IMR-90 (cell line): ENCODE data around the gene SMLR1. TPM values are rescaled to one million over a fixed set of nuclear protein-coding genes. Genes with fewer than 3 reads are reported as not detected.

ENCODE experiments used
- ATAC-seq: fragments of 200-7000 bp; cut with Tn5 transposase; 2 replicates; pipeline ENCODE4 v1.9.1; 2020; ENCODE audit warnings: low read depth, mild to moderate bottlenecking, moderate library complexity
- BruUV-seq: library from RNA; stranded (reverse); fragments of 400-500 nt; replicated peaks from 2 replicates; lab custom pipeline; 2021; lab: Mats Ljungman, UMichigan
- CTCF ChIA-PET: fragments of 300-600 bp; formaldehyde crosslinking; extraction: SDS; loops from one replicate; lab custom pipeline; 2021; ENCODE audit warnings: antibody characterized with exemption; lab: Yijun Ruan, JAX
- POLR2A ChIA-PET: fragments of 300-600 bp; sonication (Branson Sonifier 250); formaldehyde crosslinking; loops from one replicate; lab custom pipeline; 2022; ENCODE audit warnings: antibody characterized with exemption; ENCODE audit not compliant: unreplicated experiment; lab: Charles Lee
- DNase-seq: peaks from one replicate; pipeline ENCODE4 v3.0.0; 2013
- H2AFZ ChIP-seq: replicated peaks from 2 replicates; pipeline ENCODE3; 2013; ENCODE audit warnings: low read length, mild to moderate bottlenecking; ENCODE audit not compliant: poor library complexity
- H2AK5ac ChIP-seq: 2 replicates; pipeline ENCODE4 v1.6.1; 2013; ENCODE audit warnings: low read depth, low read length, inconsistent platforms
- H2AK9ac ChIP-seq: replicated peaks from 2 replicates; pipeline ENCODE3; 2013; ENCODE audit warnings: mild to moderate bottlenecking, low read depth, low read length, moderate library complexity; ENCODE audit not compliant: poor library complexity
- H2BK120ac ChIP-seq: 2 replicates; pipeline ENCODE4 v1.6.1; 2013; ENCODE audit warnings: low read depth, low read length, inconsistent platforms
- H2BK15ac ChIP-seq: 3 replicates; pipeline ENCODE4 v1.6.1; 2013; ENCODE audit warnings: low read depth, low read length, inconsistent platforms
- H2BK20ac ChIP-seq: 2 replicates; pipeline ENCODE4 v1.6.1; 2013; ENCODE audit warnings: low read depth, mild to moderate bottlenecking, inconsistent platforms, low read length, moderate library complexity
- H2BK5ac ChIP-seq: 2 replicates; pipeline ENCODE4 v1.6.1; 2013; ENCODE audit warnings: mild to moderate bottlenecking, low read depth, low read length, inconsistent platforms; ENCODE audit not compliant: poor library complexity, severe bottlenecking
- H3K14ac ChIP-seq: replicated peaks from 2 replicates; pipeline ENCODE4 v1.6.1; 2013; ENCODE audit warnings: low read depth, low read length, inconsistent platforms
- H3K18ac ChIP-seq: 2 replicates; pipeline ENCODE4 v1.6.1; 2013; ENCODE audit warnings: low read depth, low read length, control low read depth
- H3K23ac ChIP-seq: 2 replicates; pipeline ENCODE4 v1.6.1; 2013; ENCODE audit warnings: low read depth, low read length, inconsistent platforms
- H3K27ac ChIP-seq: 2 replicates; pipeline ENCODE4 v1.5.1; 2013; ENCODE audit warnings: mild to moderate bottlenecking, control low read depth, low read length; ENCODE audit not compliant: insufficient read depth
- H3K27me3 ChIP-seq: 2 replicates; pipeline ENCODE4 v1.6.1; 2013; ENCODE audit warnings: low read length; ENCODE audit not compliant: control insufficient read depth, insufficient read depth
- H3K36me3 ChIP-seq: 2 replicates; pipeline ENCODE4 v1.6.1; 2013; ENCODE audit warnings: low read length, mixed read lengths; ENCODE audit not compliant: control insufficient read depth, insufficient read depth
- H3K4ac ChIP-seq: 2 replicates; pipeline ENCODE4 v1.6.1; 2013; ENCODE audit warnings: low read depth, low read length, inconsistent platforms
- H3K4me1 ChIP-seq: 2 replicates; pipeline ENCODE4 v1.6.1; 2013; ENCODE audit warnings: low read length, mixed read lengths; ENCODE audit not compliant: control insufficient read depth, insufficient read depth
- H3K4me2 ChIP-seq: 2 replicates; pipeline ENCODE4 v1.6.1; 2013; ENCODE audit warnings: low read depth, mild to moderate bottlenecking, control low read depth, low read length, moderate library complexity
- H3K4me3 ChIP-seq: 2 replicates; pipeline ENCODE4 v1.5.1; 2013; ENCODE audit warnings: low read depth, mild to moderate bottlenecking, control low read depth, low read length, moderate library complexity; ENCODE audit not compliant: insufficient read depth
- H3K56ac ChIP-seq: 2 replicates; pipeline ENCODE4 v1.6.1; 2013; ENCODE audit warnings: low read length, inconsistent platforms; ENCODE audit not compliant: insufficient read depth; ENCODE audit errors: extremely low read depth
- H3K79me1 ChIP-seq, 2 experiments: 2 replicates each; pipeline ENCODE4 v1.6.1; 2013; ENCODE audit warnings: low read length in 2 of 2, inconsistent platforms in 1 of 2, low read depth in 1 of 2
- H3K9ac ChIP-seq: 2 replicates; pipeline ENCODE4 v1.6.1; 2013; ENCODE audit warnings: low read depth, low read length, control low read depth
- H3K9me1 ChIP-seq: 2 replicates; pipeline ENCODE4 v1.6.1; 2013; ENCODE audit warnings: low read length, inconsistent platforms; ENCODE audit not compliant: insufficient read depth
- H3K9me3 ChIP-seq: 2 replicates; pipeline ENCODE4 v1.6.1; 2013; ENCODE audit warnings: low read length; ENCODE audit not compliant: control insufficient read depth, insufficient read depth
- H4K20me1 ChIP-seq: 2 replicates; pipeline ENCODE4 v1.6.1; 2013; ENCODE audit warnings: low read length, inconsistent platforms; ENCODE audit not compliant: insufficient read depth
- H4K5ac ChIP-seq: 2 replicates; pipeline ENCODE4 v1.6.1; 2013; ENCODE audit warnings: mild to moderate bottlenecking, low read depth, low read length, control low read depth
- H4K8ac ChIP-seq, 2 experiments: 2 replicates each; pipeline ENCODE4 v1.6.1; 2013; ENCODE audit warnings: low read depth in 2 of 2, low read length in 2 of 2, control low read depth in 1 of 2, inconsistent platforms in 1 of 2
- H4K91ac ChIP-seq: 2 replicates; pipeline ENCODE4 v1.6.1; 2013; ENCODE audit warnings: low read depth, low read length, inconsistent platforms; ENCODE audit not compliant: insufficient read depth
- BHLHE40 ChIP-seq: fragments of 150-350 bp; IDR thresholded peaks from 2 replicates; pipeline ENCODE4 v1.6.1; 2016; ENCODE audit warnings: mild to moderate bottlenecking, low read depth, low read length
- CEBPB ChIP-seq: IDR thresholded peaks from 2 replicates; pipeline ENCODE4 v1.6.1; 2012; ENCODE audit warnings: low read depth, low read length, improper control_type of control experiment
- CTCF ChIP-seq: conservative IDR thresholded peaks from 2 replicates; pipeline ENCODE4 v1.5.1; 2012; ENCODE audit warnings: mild to moderate bottlenecking, low read depth, low read length, improper control_type of control experiment
- ELK1 ChIP-seq: fragments of 150-350 bp; IDR thresholded peaks from 2 replicates; pipeline ENCODE4 v1.6.1; 2016; ENCODE audit warnings: low read depth, mild to moderate bottlenecking, low read length, moderate library complexity, borderline replicate concordance
- FOS ChIP-seq: fragments of 150-350 bp; IDR thresholded peaks from 2 replicates; pipeline ENCODE4 v1.6.1; 2016; ENCODE audit warnings: low read depth, low read length
- MAFK ChIP-seq: IDR thresholded peaks from 2 replicates; pipeline ENCODE4 v1.6.1; 2012; ENCODE audit warnings: low read depth, low read length, improper control_type of control experiment
- MAZ ChIP-seq: IDR thresholded peaks from 2 replicates; pipeline ENCODE4 v1.6.1; 2012; ENCODE audit warnings: low read depth, mild to moderate bottlenecking, low read length, improper control_type of control experiment, moderate library complexity, borderline replicate concordance
- MXI1 ChIP-seq: IDR thresholded peaks from 2 replicates; pipeline ENCODE4 v1.6.1; 2012; ENCODE audit warnings: low read depth, mild to moderate bottlenecking, low read length, moderate library complexity, borderline replicate concordance
- NFE2L2 ChIP-seq: fragments of 150-350 bp; IDR thresholded peaks from 2 replicates; pipeline ENCODE4 v1.6.1; 2016; ENCODE audit warnings: low read depth, mild to moderate bottlenecking, low read length
- POLR2A ChIP-seq: IDR thresholded peaks from 2 replicates; pipeline ENCODE4 v1.6.1; 2012; ENCODE audit warnings: mild to moderate bottlenecking, low read depth, low read length
- RAD21 ChIP-seq: IDR thresholded peaks from 2 replicates; pipeline ENCODE4 v1.6.1; 2012; ENCODE audit warnings: low read length, improper control_type of control experiment
- RCOR1 ChIP-seq: IDR thresholded peaks from 2 replicates; pipeline ENCODE4 v1.6.1; 2012; ENCODE audit warnings: mild to moderate bottlenecking, low read length, improper control_type of control experiment; ENCODE audit not compliant: insufficient replicate concordance
- RFX5 ChIP-seq: IDR thresholded peaks from 2 replicates; pipeline ENCODE4 v1.8.0; 2012; ENCODE audit warnings: low read depth, mild to moderate bottlenecking, low read length, moderate library complexity
- SMC3 ChIP-seq: fragments of 150-350 bp; IDR thresholded peaks from 2 replicates; pipeline ENCODE4 v1.6.1; 2016; ENCODE audit warnings: low read depth, mild to moderate bottlenecking, antibody characterized with exemption, low read length, moderate library complexity
- WGBS, 2 experiments: methylation state at CpG; one replicate each; pipeline versions ENCODE4 v1.1.5 to v1.1.7; 2013; ENCODE audit warnings: missing lambda C conversion rate in 2 of 2; ENCODE audit not compliant: insufficient read length in 1 of 2; ENCODE audit errors: extremely low coverage in 2 of 2; 5-methylcytosine and 5-hydroxymethylcytosine counted together
- dilution Hi-C: fragments of 300-500 bp; cut with HindIII; formaldehyde crosslinking; loops from one replicate; pipeline ENCODE4 v1.14.3; 2018; ENCODE audit warnings: low sequenced_read_pairs; ENCODE audit not compliant: unreplicated experiment
- in situ Hi-C: fragments of 300-500 bp; cut with MboI; formaldehyde crosslinking; loops from 3 replicates; pipeline ENCODE4 v1.14.3; 2019; ENCODE audit warnings: low sequenced_read_pairs, inconsistent platforms, mixed read lengths
- intact Hi-C: fragments of 100-400 bp; cut with micrococcal nuclease; formaldehyde crosslinking; loops from 2 replicates; pipeline ENCODE4 v1.10.0; 2022
- polyA plus RNA-seq, 3 experiments: library from polyadenylated mRNA; depleted of rRNA; stranded (reverse); fragments of >200 nt; gene quantifications; 2 replicates each; pipeline ENCODE4 v1.2.3, GENCODE V29; 2012; ENCODE audit warnings: low replicate concordance in 1 of 3
- total RNA-seq: library from RNA; depleted of rRNA; stranded (reverse); fragments of >200 nt; gene quantifications from 2 replicates; pipeline ENCODE4 v1.2.3, GENCODE V29; 2012

SMLR1 gene
- total and polyA plus RNA-seq, 2 of the 4 experiments (the other 2 are of a cell fraction) = not detected

- ATAC-seq (no peak), DNase-seq (no peak)
- in situ Hi-C loops (no loop called here), intact Hi-C loops (no loop called here), dilution Hi-C loops (no loop called here)
- no peak overlapping the region for H4K91ac ChIP-seq
- no peak overlapping the region for H3K18ac ChIP-seq
- H2AFZ ChIP-seq = no peak overlapping the region
- no CpG with 5 or more reads among the region's 2 CpGs for WGBS, 2 experiments
- H2AK9ac ChIP-seq = no peak overlapping the region
- H2BK20ac ChIP-seq = no peak overlapping the region
- H3K56ac ChIP-seq = no peak overlapping the region
- H3K36me3 ChIP-seq = peaks cover 12% of the 10 kb centered on the region; the same call in 1 of the 2 replicates
- H3K4me2 ChIP-seq = no peak overlapping the region
- H3K14ac ChIP-seq = no peak overlapping the region
- H3K27me3 ChIP-seq = no peaks in the 10 kb centered on the region
- H4K20me1 ChIP-seq = no peaks in the 10 kb centered on the region
- ChIA-PET CTCF (no interaction called here), POLR2A (no interaction called here)
- H3K9me3 ChIP-seq = no peaks in the 10 kb centered on the region
- H3K27ac ChIP-seq = no peak overlapping the region
- TF ChIP-seq MAZ (no peak), CEBPB (no peak), CTCF (no peak), RFX5 (no peak), RCOR1 (no peak), FOS (no peak), RAD21 (no peak), NFE2L2 (no peak), MXI1 (no peak), BHLHE40 (no peak), SMC3 (no peak), ELK1 (no peak), POLR2A (no peak), MAFK (no peak)
- no peak overlapping the region for H2BK5ac ChIP-seq
- peaks cover 8% of the 10 kb centered on the region; the same call in 1 of the 2 replicates for H3K9me1 ChIP-seq
- H4K8ac ChIP-seq = no peak overlapping the region
- H3K23ac ChIP-seq = no peak overlapping the region
- no TSS peak for BruUV-seq
- no peak overlapping the region for H2BK120ac ChIP-seq
- H2AK5ac ChIP-seq = no peak overlapping the region
- H3K79me1 ChIP-seq = no peaks in the 10 kb centered on the region
- H3K9ac ChIP-seq = no peak overlapping the region
- no peak overlapping the region for H2BK15ac ChIP-seq
- H3K4me3 ChIP-seq = no peak overlapping the region
- H3K4ac ChIP-seq = no peak overlapping the region
- H4K5ac ChIP-seq = no peak overlapping the region
- H3K4me1 ChIP-seq = peaks cover 4% of the 10 kb centered on the region
Observed at GRCh38 chr6:130839379-130839778, 12.2 kb downstream of the SMLR1 start.
